ENCODE measurements around the gene SGMS2.

SGMS2 gene

DNA sequence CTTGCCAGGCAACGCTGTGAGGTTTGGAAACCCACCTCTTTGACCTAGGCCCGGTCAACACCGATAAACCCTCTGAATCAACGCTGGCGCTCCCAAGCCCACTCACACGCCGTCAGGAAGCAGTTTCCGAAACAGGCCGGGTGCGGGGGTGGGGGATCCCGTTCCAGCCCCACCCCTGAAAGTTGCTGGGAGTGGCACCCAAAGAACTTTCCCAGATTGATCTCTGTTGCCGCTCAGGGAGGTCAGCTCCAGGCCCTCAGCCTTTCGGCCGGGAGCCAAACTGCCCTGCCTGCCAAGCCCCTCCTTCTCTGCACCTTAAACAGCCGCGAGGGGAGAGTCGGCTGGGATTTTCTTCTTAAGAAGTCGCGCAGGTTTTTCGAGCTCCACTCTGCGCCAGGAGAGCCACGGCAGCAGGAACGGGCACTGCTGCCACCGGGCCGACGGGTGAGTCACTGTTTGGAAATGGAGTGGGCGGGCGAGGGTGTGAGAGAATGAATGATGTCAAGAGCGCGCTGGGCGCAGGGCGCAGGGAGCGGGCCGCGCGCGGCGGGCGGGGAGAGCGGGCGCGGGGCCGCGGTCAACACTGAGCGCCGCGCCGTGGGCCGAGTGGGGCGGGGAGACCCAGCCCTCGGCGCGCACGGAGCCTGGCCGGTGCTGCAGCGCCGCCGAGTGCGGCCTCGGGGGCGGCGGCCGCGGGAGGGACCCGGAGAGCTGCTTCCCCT is at the start of gene SGMS2:
Gene SGMS2, plus strand, starts transcription at position 583 of the 722 bp plus-strand sequence. CDS start 70,622 bp downstream, outside the sequence.
- no peak for DNase-seq

DNA sequence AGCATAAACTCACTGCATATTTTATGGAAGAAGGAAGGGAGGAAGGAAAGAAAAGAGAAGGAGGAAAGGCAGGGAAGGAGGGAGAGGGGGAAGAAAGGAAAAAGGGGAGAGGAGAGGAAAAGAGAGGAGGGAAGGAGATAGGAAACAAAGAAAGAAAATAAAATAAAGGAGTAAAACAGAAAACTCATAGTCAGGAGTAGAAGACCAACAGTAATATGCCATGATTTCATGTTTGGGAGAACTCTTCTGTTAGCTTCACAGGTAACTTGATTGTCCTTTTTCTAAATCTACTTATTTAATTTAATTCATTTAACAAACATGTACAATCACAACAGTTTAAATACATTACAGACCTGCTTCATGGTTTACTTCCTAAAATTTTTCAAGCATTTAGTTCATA is 46.8 kb upstream of the SGMS2 start:
- DNase-seq = no peak

DNA sequence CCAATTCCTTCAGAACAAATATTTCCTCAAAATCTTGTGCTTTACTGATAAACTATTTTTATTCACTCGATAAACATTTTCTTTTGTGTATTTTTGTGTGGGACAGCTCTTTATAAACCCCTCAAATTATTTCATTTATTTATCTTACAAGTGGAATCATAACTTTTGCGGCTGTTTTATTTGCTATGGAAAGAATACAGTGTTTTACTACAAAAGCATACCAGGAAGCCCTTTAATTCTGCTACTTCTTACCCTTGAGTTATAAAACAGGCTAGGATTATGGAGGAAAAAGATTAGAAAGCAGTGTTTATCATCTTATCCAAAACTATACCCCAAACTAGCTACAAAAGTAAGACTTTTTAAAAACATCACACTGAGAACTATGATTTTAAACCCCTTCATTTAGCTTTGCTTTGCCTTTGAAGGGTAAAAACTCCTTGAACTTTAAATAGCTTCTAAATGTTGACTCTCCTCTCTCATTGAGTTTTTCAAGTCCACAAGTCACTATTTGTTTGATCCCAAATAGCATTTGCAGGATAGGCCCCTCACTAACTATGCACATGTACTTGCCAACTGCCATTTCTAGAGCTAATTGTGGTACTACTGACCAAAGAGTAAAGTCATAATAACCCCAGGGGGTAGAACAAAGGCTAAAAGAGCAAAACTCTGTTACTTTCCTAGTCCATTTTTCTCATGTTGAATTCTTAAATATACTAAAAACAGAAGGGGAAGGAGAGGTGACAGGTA is 45.8 kb upstream of the SGMS2 start:
- DNase-seq = no peak

DNA sequence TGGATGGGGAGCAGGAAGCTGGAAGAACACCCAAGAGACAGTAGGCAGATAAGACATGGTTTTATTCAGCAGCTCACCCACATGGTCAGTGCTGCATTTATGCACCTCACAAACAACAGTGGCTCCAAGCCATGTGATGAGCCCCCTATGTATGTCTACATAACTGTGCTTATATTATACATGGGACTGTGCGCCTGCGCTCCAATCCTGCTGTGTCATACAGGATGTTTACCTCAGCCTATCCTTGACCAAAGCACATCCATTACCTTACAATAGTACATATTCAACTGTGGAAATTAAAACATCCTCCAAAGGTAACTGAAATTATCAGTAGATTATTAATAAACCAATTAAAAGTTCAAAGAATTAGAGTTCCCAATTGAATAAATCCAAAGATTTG is 44.1 kb upstream of the SGMS2 start:
- no peak for DNase-seq

DNA sequence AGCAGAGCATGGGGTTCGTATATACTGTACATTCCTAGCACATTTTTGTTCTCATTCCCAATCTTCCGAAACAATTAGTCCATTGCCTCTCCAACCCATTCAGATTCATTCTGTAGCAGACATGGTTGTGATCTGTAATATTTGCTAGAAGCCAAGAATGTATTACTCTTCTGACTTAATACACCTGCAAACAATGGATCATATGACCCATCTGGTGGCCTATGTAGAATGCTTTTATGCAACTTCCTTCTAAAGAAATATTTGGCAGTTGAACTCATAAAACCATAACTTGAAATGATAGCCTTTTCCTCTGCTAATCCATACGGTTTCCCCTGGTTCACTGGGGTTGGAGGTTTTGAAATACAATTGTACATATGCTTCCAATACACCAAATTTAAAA is 32.8 kb upstream of the SGMS2 start:
- DNase-seq = no peak

DNA sequence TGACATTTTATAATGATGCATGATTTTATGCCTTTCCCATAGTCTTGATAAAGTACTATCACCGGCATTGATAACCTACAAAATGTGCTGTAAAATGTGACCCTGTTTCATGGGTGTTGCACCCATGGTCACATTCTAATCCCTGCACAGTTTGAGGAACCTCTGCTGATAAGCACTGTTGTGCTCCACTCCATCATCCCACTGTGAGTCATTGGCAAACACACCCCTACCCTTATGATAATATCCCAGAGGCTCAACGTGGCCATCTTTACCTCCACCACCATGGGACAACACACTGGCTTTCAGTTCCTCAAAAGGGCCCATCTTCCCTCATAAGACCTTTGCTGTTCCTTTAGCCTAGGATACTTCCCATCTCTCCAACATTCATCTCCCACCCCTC is 32.0 kb upstream of the SGMS2 start:
- no peak for DNase-seq

DNA sequence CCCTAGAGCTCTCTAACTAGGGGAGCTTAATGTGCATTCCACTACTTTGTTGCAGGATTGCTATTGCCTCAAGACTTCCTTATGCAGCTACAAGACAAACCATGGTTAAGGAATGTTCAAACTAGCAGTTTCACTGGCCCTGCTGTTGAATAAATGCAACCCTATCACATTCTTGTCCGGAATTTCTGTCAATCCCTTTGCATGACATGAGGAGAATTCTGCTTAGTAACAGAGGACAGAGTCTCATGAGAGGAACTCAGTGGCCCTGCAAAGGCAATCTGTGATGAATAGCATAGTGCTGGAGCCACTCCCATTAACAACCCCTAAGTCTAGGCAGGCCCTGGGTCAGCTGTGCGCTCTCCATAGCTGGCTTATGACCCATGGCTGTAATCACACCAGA is 30.7 kb upstream of the SGMS2 start:
- DNase-seq = no peak

DNA sequence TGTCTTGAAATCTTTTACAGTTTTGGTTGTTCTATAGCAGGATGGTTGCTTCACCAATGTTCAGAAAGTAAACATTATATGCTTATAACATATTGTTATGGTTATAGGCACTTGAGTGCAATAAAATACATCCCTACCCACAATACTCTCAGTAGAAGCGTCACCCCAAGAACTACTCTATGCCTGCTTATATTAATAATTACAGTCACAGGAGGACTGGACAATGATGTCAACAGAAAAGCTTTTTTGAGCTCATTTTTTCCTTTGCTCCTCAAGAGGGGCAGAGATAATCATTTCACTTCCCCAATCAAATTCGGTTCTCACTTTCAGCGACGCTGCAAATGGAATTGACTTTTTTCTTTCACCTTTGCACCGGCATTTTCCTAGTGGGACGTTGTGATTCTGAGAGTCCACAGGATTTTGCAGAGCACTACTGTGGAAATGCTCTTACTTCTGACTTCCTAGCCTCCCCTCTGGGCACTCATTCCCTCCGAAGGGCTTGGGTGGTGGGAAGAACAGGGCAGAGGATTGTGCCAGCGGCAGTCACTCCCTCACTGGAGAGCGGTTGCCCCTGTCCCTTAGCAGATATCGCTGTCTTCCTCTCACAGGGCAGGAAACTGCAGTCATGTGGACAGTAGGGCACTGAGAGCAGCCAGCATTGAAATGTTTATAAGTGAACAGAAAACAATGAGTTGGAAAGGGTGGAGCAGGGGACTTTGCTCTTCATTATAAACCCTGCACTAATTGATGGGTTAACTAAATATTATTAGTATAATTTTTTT is 24.9 kb upstream of the SGMS2 start:
- DNase-seq = no peak

DNA sequence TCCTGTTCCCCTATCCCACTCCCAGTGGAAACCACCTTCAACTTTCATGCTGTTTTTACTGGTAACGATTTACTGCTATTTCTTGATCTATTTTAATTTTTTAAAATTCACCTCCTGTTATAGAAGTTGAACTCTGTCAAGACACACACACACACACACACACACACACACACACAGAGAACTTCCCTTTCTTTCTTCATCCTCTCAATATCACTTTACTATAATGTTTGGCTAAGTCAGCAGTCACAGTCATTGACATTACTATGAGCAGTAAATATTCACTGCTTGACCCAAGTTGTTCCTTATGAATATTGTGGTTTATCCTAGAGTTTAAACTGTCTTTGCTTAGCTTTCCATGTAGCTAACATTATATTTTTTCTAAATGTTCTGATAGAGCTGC is 24.0 kb upstream of the SGMS2 start:
- DNase-seq = no peak

DNA sequence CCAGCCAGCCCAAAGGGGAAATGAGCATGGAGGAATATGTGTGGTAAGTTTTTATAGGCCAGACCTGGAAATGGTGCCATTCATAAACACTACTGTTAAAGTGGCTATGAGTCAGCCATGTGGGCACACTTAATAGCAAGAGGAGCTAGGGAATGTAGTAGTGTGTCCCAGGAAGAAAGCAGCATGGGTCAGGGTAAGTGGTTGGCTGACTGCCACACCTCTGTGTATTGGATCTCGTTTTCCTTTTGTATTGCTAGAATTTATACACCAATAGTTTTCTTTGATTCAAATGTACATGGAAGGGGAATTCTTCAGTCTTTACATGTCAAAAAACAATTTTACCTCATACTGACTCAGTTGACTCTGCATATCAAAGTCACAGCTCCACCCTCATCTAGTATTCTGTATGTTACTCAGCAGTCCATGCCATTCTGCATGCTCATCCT is 22.9 kb upstream of the SGMS2 start:
- DNase-seq = no peak

DNA sequence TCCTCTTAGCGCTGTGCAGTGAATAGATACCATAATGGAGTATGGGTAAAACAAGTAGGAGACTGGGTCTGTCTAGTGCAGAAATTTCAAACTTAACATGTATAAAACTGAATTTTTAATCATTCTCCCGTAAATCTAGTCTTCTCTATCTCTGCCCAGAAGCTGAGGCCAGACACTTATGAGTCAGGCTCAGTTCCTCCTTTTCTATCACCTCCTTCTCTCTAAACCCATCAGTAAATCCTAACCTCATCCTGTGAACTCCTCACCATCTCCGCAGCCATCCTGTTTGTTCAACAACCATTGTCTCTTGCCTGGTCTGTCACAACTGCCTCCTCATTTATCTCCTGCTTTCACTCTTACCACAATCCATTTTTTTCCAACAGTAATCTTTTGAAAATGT is 19.8 kb upstream of the SGMS2 start:
- DNase-seq = no peak

DNA sequence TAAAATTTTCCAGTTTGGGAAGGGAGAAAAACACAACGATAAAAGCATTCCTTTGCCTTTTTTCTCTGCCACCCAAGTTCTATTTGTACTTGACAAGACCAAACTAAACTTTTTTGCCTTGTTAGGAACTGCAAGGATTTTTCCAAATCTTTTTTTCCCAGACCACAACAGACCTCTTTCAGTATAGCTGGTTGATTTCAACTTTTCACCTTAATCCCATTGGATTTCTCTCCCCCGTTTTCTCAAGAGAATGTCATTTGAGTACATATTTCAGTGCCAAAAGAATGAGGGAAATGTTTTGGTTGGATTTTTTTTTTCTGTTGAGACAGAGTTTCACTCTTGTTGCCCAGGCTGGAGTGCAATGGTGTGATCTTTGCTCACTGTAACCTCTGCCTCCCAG is 18.5 kb upstream of the SGMS2 start:
- no peak for DNase-seq

DNA sequence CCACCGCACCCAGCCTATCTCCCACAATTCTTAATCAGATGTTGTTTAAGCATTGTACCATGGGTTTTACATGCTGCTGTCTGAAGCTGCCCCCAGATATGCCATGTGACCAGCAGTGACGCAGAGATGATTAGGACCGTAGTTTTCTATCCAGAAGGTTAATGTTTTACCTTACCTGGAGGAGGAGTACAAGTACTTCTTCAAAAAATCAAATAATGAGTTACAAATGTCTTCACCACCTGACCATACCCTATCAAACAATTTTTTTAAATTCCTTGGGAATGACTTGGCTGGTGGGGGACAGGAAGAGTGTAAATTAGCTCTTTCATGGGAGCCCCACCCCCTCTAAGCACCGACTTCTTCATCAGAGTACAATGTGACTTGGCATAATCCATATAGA is 16.2 kb upstream of the SGMS2 start:
- no peak for DNase-seq

DNA sequence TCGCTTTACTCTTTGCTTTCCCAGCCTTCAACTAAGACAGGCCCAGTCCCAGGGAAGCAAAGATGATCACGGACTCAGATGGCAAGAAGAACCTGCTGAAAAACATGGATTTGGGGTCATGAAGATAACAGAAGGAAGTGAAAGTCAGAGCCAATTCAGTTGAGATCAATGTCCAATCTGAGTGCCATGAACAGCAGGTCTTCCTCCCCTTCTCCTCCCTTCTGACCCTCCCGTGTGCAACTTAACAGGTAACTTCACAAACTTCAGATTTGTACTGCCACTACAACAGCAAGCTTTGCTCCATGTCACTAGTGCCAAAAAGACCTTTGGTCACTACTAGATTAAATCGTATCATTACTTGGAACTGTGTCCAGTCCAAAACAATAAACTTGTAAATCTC is 15.5 kb upstream of the SGMS2 start:
- no peak for DNase-seq

DNA sequence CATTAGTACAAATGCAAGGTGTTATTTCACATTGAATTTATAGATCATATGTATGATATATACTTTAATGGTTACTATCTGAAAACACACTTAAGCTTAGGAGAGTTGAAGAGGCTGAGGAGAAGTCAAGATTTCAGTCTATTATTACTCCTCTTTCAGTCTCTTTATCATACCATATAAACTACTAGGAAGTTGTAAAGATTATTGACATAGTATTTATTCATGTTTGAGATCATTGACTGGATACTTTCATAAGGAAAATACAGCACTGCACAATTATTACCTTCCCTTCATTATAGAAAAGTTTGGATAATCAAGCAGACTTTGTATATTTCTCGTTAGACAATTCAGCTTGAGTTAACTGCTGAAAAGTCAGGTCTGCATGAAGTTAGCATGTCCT is 10.0 kb upstream of the SGMS2 start:
- no peak for DNase-seq

DNA sequence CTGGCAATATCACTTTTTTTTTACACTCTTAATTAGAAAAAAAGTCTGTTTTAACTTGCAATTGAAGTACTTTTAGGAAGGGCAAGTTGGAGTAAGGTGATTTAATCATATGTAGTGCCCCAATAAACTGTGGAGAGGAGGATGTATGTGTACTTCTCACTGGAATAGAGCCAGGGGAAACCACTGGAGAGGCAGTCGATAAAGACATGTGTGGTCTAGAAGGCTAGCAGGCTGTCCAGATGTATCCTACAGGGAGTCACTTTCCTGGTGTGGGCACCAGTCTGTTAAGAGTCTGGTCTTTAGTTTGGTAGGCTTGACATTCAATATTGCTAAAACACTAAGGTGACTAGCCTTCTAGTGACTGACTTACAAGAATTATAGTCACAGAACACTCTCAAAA is 9.6 kb upstream of the SGMS2 start:
- no peak for DNase-seq

DNA sequence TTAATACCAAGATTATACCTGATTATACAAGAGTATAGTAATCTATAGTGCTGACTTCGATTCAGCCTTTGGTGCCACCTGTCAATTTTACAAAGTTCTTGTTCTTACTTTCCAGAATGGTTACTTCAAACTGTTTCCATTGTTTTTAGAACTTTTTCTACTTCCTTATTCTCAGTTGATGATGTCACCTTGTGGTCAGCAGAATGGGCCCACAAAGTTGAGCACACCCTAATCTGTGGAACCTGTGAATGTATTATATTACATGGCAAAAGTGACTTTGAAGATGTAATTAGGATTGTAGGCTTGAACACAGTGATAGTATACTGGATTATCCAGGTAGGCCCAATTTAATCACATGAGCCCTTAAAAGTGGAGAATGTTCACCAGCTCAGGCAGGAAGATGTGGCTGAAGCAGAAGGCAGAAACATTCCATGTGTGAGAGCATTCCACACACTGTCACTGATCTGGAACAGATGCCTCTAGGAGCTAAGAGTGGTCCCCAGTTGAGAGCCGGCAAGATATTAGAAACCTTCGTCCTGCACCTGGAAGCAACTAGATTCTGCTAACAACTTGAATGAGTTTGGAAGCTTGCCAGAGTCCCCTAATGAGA is 6.3 kb upstream of the SGMS2 start:
- no peak for DNase-seq

DNA sequence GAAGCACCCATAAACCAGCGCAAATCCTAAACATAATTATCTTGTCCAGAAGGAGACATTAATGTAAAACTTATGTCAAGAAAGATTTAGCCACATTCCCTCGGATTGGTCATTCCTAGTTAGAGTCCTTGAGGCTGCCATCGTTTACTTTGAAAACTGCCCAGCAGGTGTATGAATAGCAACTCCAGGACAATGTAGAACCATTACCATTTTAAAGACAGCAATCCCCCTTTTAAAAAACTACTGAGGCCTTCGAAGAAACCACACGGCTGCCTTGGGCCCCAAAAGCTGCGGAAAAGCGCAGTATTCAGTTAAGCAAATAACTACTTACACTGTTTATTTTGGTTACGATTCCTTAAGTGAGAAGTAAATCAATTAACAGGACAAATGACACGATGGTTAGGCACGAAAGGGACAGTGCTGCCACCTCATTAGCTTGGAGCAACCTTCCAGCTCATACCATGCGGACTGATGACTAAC is 822 bp upstream of the SGMS2 start:
- DNase-seq = no peak

DNA sequence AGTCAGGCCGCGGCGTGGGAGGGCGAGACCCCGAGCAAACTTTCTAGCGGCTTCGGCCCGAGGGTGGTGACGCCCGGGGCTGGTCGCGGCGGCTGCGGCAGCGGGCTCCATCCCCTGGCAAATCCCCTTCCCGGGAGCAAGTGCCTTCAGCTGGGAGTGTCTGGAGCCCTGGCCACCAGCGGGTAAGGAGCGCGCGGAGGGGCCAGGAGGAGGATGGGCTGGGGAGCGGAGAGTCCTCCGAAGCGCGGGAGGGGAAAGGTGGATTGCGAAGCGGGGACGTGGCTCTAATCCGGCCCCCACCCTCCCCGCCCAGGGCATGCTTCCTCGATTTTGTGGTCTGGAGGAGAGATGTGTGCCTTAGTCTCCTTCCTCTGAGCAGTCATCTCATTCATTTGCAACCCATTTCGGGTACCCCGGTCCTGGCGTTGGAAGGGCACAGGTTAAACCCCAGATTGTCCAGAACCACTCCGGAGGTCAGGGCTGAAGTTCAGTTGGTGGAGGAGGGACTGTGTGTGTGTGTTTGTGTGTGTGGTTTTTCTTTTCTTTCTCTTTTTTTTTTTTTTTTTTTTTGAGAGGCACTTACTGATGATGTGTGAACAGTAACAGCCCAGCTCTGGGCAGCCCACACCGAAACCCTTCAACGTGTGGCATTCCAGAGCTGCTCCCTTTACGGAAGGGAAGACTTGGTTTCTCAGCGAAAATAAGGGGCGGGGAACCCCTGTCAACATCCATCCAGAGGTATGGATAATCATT is 516 bp downstream of the SGMS2 start:
- DNase-seq = no peak

DNA sequence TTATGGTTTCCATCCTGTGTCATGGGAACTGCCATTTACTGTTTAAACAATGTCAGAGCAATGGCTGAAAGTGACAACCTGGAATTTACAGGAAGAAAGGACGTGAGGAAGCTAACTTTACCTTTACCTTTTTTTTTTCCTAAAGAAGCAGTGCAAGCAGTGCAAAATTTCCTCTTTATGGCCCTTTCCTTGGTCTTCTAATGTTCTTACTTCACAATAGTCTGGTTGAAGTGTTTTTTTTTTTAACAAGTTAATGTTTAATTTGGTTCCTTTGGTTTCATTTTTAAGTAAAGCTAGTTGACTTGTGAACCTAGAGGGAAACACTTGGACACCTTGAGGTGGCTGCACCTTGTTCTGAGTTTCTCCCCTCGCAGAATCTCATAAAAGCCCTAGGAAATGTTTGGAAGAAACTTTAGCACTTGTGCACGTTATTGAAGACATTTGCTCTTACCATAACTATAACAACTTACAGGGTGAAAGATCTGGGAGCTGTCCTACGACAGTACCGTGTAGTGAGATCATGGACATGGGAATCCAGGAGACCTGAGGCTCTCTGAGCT is 1.8 kb downstream of the SGMS2 start:
- DNase-seq = no peak

DNA sequence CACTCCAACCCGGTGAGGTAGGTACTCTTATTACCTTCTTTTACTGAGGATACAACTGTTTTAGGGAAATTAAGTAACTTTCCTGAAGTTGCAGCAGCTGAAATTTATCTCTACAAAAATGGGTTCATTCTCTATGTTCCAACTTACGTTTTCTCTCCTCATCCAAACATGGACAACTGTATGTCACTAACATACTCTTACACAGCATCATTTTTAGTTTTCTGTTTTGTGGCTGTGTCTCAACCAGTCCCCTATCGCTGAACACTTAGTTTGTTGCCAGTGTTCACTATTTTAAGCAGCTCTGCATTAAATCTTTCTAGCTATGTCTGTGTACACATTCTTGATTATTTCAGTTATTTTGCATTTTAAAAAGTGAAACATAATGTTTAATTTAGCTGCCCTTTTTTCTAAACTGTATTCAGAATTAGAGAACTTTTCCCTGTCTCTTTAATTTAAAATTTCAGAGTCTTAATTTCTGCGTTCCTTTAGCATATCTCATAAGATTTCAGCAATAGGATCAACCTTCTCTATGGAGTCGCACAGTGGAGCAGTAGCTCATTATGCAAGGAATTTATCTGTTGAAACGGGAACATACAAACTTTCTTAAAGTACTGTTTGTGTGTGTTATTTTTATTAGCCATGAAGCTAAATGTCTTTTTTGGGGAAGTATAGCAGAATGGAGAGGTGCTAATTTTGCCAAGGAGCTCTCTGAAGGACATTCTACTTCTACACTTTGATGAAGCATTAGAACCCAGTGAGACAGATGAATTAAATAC is 3.8 kb downstream of the SGMS2 start:
- DNase-seq = no peak
